NCI-H1930 (cell line): ENCODE results near the gene POFUT2.
"Not testable (repeated sequence)": the region's sequence is repeated elsewhere in the genome, so short reads cannot be mapped to it uniquely, and the experiment has no call there.

Experiments used
- DNase-seq, 2 experiments: peaks; one replicate each; lab custom pipeline; 2025; lab: John Stamatoyannopoulos, UW

POFUT2 gene

GRCh38 chr21:45309987-45310381, 22.3 kb upstream of the POFUT2 start:
- DNase-seq: no peak

- DNase-seq: peak in 1 of 2 experiments; percentile 37
These were observed 21.6 kb upstream of the POFUT2 start for GRCh38 chr21:45309069-45309986.

GRCh38 chr21:45308194-45309068, 20.7 kb upstream of the POFUT2 start:
- no peak for DNase-seq

- not testable (repeated sequence) for DNase-seq
These were observed 20.0 kb upstream of the POFUT2 start for GRCh38 chr21:45307597-45308158.

- no peak for DNase-seq
These were observed 19.3 kb upstream of the POFUT2 start for GRCh38 chr21:45306832-45307571.

GRCh38 chr21:45306453-45306831, 18.7 kb upstream of the POFUT2 start:
- no peak for DNase-seq

- no peak for DNase-seq
These were observed 18.1 kb upstream of the POFUT2 start for GRCh38 chr21:45305836-45306235.

- DNase-seq: no peak
These were observed 17.2 kb upstream of the POFUT2 start for GRCh38 chr21:45304945-45305344.

GRCh38 chr21:45304476-45304830, 16.8 kb upstream of the POFUT2 start:
- no peak for DNase-seq

- no peak for DNase-seq
These were observed 16.2 kb upstream of the POFUT2 start for GRCh38 chr21:45303751-45304475.

GRCh38 chr21:45303091-45303615, 15.5 kb upstream of the POFUT2 start:
- no peak for DNase-seq

- no peak for DNase-seq
These were observed 14.7 kb upstream of the POFUT2 start for GRCh38 chr21:45302082-45303061.

GRCh38 chr21:45301521-45302081, 13.9 kb upstream of the POFUT2 start:
- no peak for DNase-seq

- DNase-seq: no peak
These were observed 13.3 kb upstream of the POFUT2 start for GRCh38 chr21:45300786-45301520.

- no peak for DNase-seq
These were observed 12.4 kb upstream of the POFUT2 start for GRCh38 chr21:45299864-45300785.

GRCh38 chr21:45299026-45299863, 11.6 kb upstream of the POFUT2 start:
- no peak for DNase-seq

GRCh38 chr21:45297869-45298268, 10.2 kb upstream of the POFUT2 start:
- no peak for DNase-seq
